HepG2 (cell line): ENCODE measurements around the gene ST6GALNAC3.

Experiments
- IKZF1 ChIP-seq: fragments of 450-650 bp; IDR thresholded peaks from 2 replicates; pipeline ENCODE4 v1.7.1; 2016
- SOX13 ChIP-seq, 3 experiments: fragments of 450-650 bp in 1 of 3; sonication (generic) in 1 of 3; formaldehyde crosslinking in 1 of 3; IDR thresholded peaks in 2 of 3; conservative IDR thresholded peaks in 1 of 3; 2 replicates each; pipeline versions ENCODE4 v1.5.0 to v1.6.1; 2016 to 2020; ENCODE audit warnings: antibody characterized with exemption in 1 of 3, mild to moderate bottlenecking in 1 of 3, missing compliant biosample characterization in 1 of 3, missing genetic modification reagents in 1 of 3, moderate library complexity in 1 of 3
- TAF1 ChIP-seq: sonication (generic); formaldehyde crosslinking; IDR thresholded peaks from 2 replicates; pipeline ENCODE4 v1.4.0; 2020; ENCODE audit warnings: missing genetic modification reagents
- ZNF615 ChIP-seq: sonication (generic); formaldehyde crosslinking; IDR thresholded peaks from 2 replicates; pipeline ENCODE4 v1.5.0; 2020; ENCODE audit warnings: mild to moderate bottlenecking, missing genetic modification reagents, borderline replicate concordance
- ZNF777 ChIP-seq: sonication (generic); formaldehyde crosslinking; IDR thresholded peaks from 2 replicates; pipeline ENCODE4 v1.4.0; 2020; ENCODE audit warnings: missing genetic modification reagents
- TF ChIP-seq, protein P1 (sequence below): sonication (generic); formaldehyde crosslinking; IDR thresholded peaks from 2 replicates; pipeline ENCODE4 v1.5.0; 2020; ENCODE audit warnings: mild to moderate bottlenecking, missing genetic modification reagents, moderate library complexity
- TF ChIP-seq, protein P2 (sequence below): sonication (generic); formaldehyde crosslinking; IDR thresholded peaks from 2 replicates; pipeline ENCODE4 v1.4.0; 2020; ENCODE audit warnings: mild to moderate bottlenecking, low read depth, missing genetic modification reagents

DNA sequence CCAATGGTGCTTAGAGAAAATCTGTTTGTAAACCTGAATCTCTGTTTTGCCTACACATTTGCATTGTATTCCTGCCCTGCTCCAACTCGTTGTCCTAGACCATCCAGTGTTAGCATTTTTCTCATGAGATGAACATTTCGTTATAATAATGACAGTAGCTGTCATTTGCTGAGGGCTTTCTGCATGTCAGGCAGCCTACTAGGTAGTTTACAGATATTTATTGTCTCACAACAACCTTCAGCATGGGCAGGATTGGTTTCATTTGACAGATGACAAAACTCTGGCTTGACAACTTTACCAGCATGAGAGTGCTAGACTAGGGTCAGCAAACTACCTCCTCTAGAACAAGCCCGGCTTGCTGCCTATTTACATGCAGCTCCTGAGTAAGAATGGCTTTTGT, 10.1 kb downstream of the ST6GALNAC3 start:
- TF ChIP-seq, protein P1, sequence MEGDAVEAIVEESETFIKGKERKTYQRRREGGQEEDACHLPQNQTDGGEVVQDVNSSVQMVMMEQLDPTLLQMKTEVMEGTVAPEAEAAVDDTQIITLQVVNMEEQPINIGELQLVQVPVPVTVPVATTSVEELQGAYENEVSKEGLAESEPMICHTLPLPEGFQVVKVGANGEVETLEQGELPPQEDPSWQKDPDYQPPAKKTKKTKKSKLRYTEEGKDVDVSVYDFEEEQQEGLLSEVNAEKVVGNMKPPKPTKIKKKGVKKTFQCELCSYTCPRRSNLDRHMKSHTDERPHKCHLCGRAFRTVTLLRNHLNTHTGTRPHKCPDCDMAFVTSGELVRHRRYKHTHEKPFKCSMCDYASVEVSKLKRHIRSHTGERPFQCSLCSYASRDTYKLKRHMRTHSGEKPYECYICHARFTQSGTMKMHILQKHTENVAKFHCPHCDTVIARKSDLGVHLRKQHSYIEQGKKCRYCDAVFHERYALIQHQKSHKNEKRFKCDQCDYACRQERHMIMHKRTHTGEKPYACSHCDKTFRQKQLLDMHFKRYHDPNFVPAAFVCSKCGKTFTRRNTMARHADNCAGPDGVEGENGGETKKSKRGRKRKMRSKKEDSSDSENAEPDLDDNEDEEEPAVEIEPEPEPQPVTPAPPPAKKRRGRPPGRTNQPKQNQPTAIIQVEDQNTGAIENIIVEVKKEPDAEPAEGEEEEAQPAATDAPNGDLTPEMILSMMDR (CRISPR knock-in tag), result no peak
- TF ChIP-seq TAF1 (no peak), ZNF615 (no peak), ZNF777 (CRISPR knock-in tag) (no peak), IKZF1 (no peak), SOX13 (IDR thresholded peaks at IDR 0.05) (no peak), SOX13 (CRISPR knock-in tag; conservative IDR thresholded peaks at IDR 0.05 in 1 of 2, IDR thresholded peaks at IDR 0.05 in 1 of 2) (no peak)
- TF ChIP-seq, protein P2, sequence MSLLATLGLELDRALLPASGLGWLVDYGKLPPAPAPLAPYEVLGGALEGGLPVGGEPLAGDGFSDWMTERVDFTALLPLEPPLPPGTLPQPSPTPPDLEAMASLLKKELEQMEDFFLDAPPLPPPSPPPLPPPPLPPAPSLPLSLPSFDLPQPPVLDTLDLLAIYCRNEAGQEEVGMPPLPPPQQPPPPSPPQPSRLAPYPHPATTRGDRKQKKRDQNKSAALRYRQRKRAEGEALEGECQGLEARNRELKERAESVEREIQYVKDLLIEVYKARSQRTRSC, result no peak
